ENCODE measurements around the gene BYSL.

- TF ChIP-seq POLR2A (IDR thresholded peaks at IDR 0.05), result no peak
- TF ChIP-seq CTCF (IDR thresholded peaks at IDR 0.05), result no peak
Observed at GRCh38 chr6:41872147-41872546, 49.2 kb upstream of the BYSL start.
